ENCODE measurements around the gene KRTAP17-1.

The KRTAP17-1 gene

GRCh38 chr17:41325126-41325525 is 9.6 kb upstream of the KRTAP17-1 start:
- DNase-seq: no peak
- peaks cover 9% of the 10 kb centered on the region for H3K4me1 Mint-ChIP-seq
- H3K27me3 Mint-ChIP-seq (ENCODE audit: low read depth, poor library complexity): peaks cover 3% of the 10 kb centered on the region
- no peak overlapping the region for H3K4me3 Mint-ChIP-seq
- no peak overlapping the region for H3K27ac Mint-ChIP-seq
- no peak for TF ChIP-seq CTCF (IDR thresholded peaks at IDR 0.05)
- peaks cover 1% of the 10 kb centered on the region for H3K36me3 Mint-ChIP-seq (ENCODE audit: low read depth)
- peaks cover 9% of the 10 kb centered on the region for H3K9me3 Mint-ChIP-seq

GRCh38 chr17:41324180-41325075 is 8.9 kb upstream of the KRTAP17-1 start:
- no peak for DNase-seq
- Mint-ChIP-seq H3K36me3 (ENCODE audit: low read depth) (peaks cover 5% of the 10 kb centered on the region), H3K9me3 (peaks cover 16% of the 10 kb centered on the region), H3K4me3 (no peak overlapping the region), H3K27me3 (ENCODE audit: low read depth, poor library complexity) (peaks cover 6% of the 10 kb centered on the region), H3K4me1 (peaks cover 9% of the 10 kb centered on the region), H3K27ac (no peak overlapping the region)
- peak; percentile 8 for TF ChIP-seq CTCF (IDR thresholded peaks at IDR 0.05)

- no peak for DNase-seq
- no peak overlapping the region for H3K27ac Mint-ChIP-seq
- no peak overlapping the region for H3K4me3 Mint-ChIP-seq
- TF ChIP-seq CTCF (IDR thresholded peaks at IDR 0.05): no peak
- H3K9me3 Mint-ChIP-seq: peaks cover 25% of the 10 kb centered on the region
- H3K27me3 Mint-ChIP-seq (ENCODE audit: low read depth, poor library complexity): peaks cover 6% of the 10 kb centered on the region
- H3K36me3 Mint-ChIP-seq (ENCODE audit: low read depth): peaks cover 5% of the 10 kb centered on the region
- peaks cover 9% of the 10 kb centered on the region for H3K4me1 Mint-ChIP-seq
Observed at GRCh38 chr17:41322903-41323895, 7.7 kb upstream of the KRTAP17-1 start.

- no peak for DNase-seq
- peaks cover 26% of the 10 kb centered on the region for H3K9me3 Mint-ChIP-seq
- H3K27me3 Mint-ChIP-seq (ENCODE audit: low read depth, poor library complexity): peaks cover 6% of the 10 kb centered on the region
- H3K4me1 Mint-ChIP-seq: peaks cover 9% of the 10 kb centered on the region
- no peak overlapping the region for H3K27ac Mint-ChIP-seq
- H3K4me3 Mint-ChIP-seq: no peak overlapping the region
- peak; percentile 82 for TF ChIP-seq CTCF (IDR thresholded peaks at IDR 0.05)
- H3K36me3 Mint-ChIP-seq (ENCODE audit: low read depth): peaks cover 5% of the 10 kb centered on the region
Observed at GRCh38 chr17:41322094-41322902, 6.8 kb upstream of the KRTAP17-1 start.

- no peak overlapping the region for H3K27ac Mint-ChIP-seq
- peaks cover 26% of the 10 kb centered on the region for H3K9me3 Mint-ChIP-seq
- no peak for DNase-seq
- no peak overlapping the region for H3K4me3 Mint-ChIP-seq
- TF ChIP-seq CTCF (IDR thresholded peaks at IDR 0.05): no peak
- H3K4me1 Mint-ChIP-seq: peaks cover 9% of the 10 kb centered on the region
- peaks cover 15% of the 10 kb centered on the region for H3K27me3 Mint-ChIP-seq (ENCODE audit: low read depth, poor library complexity)
- peaks cover 5% of the 10 kb centered on the region for H3K36me3 Mint-ChIP-seq (ENCODE audit: low read depth)
Observed at GRCh38 chr17:41318231-41318630, 2.7 kb upstream of the KRTAP17-1 start.
